Measurements from ENCODE around the gene NAV2. TPM values are rescaled to one million over a fixed set of nuclear protein-coding genes. Genes with fewer than 3 reads are reported as not detected.

Gene NAV2
- total RNA-seq, 1 experiment from 2014 or later, result 46.3 TPM

DNA sequence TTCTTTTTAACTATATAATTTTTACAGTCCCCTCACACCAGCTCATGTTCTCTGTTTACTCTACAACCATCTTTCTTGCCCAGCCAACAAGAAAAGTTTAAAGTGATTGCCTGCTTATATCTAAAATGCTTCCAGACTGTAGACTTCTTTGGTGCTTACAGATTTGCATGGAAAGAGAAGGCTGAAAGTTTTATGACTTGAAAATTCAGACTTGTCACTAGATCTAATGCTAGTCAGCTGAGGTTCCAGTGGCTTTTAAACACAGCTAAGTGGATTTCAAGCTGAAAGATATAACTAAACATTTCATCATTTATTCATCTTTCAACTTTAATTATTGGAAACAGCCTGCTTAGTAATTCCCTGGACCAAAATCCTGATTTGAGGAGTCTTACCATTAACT, 178.4 kb downstream of the NAV2 start:
- TF ChIP-seq, protein P1, sequence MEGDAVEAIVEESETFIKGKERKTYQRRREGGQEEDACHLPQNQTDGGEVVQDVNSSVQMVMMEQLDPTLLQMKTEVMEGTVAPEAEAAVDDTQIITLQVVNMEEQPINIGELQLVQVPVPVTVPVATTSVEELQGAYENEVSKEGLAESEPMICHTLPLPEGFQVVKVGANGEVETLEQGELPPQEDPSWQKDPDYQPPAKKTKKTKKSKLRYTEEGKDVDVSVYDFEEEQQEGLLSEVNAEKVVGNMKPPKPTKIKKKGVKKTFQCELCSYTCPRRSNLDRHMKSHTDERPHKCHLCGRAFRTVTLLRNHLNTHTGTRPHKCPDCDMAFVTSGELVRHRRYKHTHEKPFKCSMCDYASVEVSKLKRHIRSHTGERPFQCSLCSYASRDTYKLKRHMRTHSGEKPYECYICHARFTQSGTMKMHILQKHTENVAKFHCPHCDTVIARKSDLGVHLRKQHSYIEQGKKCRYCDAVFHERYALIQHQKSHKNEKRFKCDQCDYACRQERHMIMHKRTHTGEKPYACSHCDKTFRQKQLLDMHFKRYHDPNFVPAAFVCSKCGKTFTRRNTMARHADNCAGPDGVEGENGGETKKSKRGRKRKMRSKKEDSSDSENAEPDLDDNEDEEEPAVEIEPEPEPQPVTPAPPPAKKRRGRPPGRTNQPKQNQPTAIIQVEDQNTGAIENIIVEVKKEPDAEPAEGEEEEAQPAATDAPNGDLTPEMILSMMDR (conservative IDR thresholded peaks at IDR 0.05), result no peak
- Histone ChIP-seq H3K4ac (ENCODE audit: low read depth, low read length) (no peak overlapping the region), H3K56ac (ENCODE audit: insufficient read length, low read depth, low read length) (no peak overlapping the region), H3T11ph (ENCODE audit: low read length) (no peak overlapping the region), H3K4me2 (ENCODE audit: insufficient read depth, insufficient read length, low read length) (no peak overlapping the region), H3K27ac (ENCODE audit: insufficient read length, low read depth, low read length) (no peak overlapping the region), H2BK12ac (ENCODE audit: insufficient read length, low read depth, low read length) (no peak overlapping the region), H2AFZ (ENCODE audit: low read length) (no peak overlapping the region), H4K20me1 (ENCODE audit: control insufficient read depth, insufficient read depth, insufficient read length) (no peaks in the 10 kb centered on the region), H4K8ac (replicated peaks; ENCODE audit: insufficient read length, low read depth, low read length) (no peak overlapping the region), H3K23me2 (ENCODE audit: insufficient read length, low read depth, low read length, poor library complexity, severe bottlenecking) (no peaks in the 10 kb centered on the region), H2BK20ac (ENCODE audit: low read depth, low read length, poor library complexity, severe bottlenecking) (no peak overlapping the region), H2BK5ac (ENCODE audit: insufficient read length, low read length) (no peak overlapping the region), H2AK5ac (ENCODE audit: insufficient read length, low read length) (no peak overlapping the region), H3K4me1 (ENCODE audit: insufficient read depth, low read length) (no peaks in the 10 kb centered on the region), H3K9ac (ENCODE audit: extremely low read depth, insufficient read length, low read length) (no peak overlapping the region), H3K9me3 (ENCODE audit: control insufficient read depth, low read depth, low read length) (no peaks in the 10 kb centered on the region), H4K91ac (ENCODE audit: insufficient read length, low read depth, low read length) (no peak overlapping the region), H2BK15ac (ENCODE audit: low read depth, low read length) (no peak overlapping the region), H4K5ac (ENCODE audit: insufficient read length, low read depth, low read length) (no peak overlapping the region), H2BK120ac (ENCODE audit: low read depth, low read length, poor library complexity, severe bottlenecking) (no peak overlapping the region), H3K79me2 (ENCODE audit: insufficient read depth, low read length) (no peaks in the 10 kb centered on the region), H3K27me3 (ENCODE audit: insufficient read depth, low read length) (no peaks in the 10 kb centered on the region), H3K14ac (ENCODE audit: insufficient read depth, low read length) (no peak overlapping the region), H3K18ac (ENCODE audit: insufficient read length, low read depth, low read length) (no peak overlapping the region), H3K79me1 (ENCODE audit: insufficient read depth, low read depth, low read length, poor library complexity, severe bottlenecking) (no peaks in the 10 kb centered on the region), H3K23ac (ENCODE audit: insufficient read length, low read depth, low read length) (no peak overlapping the region)
- Mint-ChIP-seq H3K27ac (no peak overlapping the region), H3K27me3 (ENCODE audit: low read depth) (no peaks in the 10 kb centered on the region), H3K4me1 (peaks cover 18 to 27% of the 10 kb centered on the region in 2 experiments), H3K9me3 (0 out of 5 replicates have a peak, but pooled peaks cover 0 to 3% of the 10 kb centered on the region in 2 experiments), H3K36me3 (ENCODE audit: insufficient read depth in 1 of 3, low read depth in 3 of 3) (peaks cover 21 to 40% (median 35%) of the 10 kb centered on the region in 3 experiments), H3K4me3 (no peak overlapping the region)
- DNase-seq, result no peak
